ENCODE data around the gene DUSP8.

DUSP8 gene

DNA sequence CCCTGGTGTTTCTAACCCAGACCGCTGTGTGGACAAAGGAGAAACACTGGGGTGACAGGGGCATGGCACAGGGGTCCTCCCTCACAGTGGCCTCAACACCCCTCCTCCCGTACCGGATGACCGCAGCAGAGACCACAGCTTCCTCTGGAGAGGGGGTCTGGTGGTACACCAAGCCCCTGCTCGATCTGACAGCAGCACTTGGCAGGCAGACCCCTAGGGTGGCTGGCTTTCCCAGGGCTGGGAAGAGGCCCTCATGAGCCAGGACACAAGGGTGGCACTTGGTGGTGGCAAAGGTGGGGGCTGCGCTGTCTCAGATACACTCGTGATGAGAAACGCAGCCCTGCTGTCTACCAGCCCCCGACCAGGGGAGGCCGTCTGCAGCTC is 38.7 kb downstream of the DUSP8 start:
- no peak for DNase-seq (ENCODE audit: low read depth, low spot score)

DNA sequence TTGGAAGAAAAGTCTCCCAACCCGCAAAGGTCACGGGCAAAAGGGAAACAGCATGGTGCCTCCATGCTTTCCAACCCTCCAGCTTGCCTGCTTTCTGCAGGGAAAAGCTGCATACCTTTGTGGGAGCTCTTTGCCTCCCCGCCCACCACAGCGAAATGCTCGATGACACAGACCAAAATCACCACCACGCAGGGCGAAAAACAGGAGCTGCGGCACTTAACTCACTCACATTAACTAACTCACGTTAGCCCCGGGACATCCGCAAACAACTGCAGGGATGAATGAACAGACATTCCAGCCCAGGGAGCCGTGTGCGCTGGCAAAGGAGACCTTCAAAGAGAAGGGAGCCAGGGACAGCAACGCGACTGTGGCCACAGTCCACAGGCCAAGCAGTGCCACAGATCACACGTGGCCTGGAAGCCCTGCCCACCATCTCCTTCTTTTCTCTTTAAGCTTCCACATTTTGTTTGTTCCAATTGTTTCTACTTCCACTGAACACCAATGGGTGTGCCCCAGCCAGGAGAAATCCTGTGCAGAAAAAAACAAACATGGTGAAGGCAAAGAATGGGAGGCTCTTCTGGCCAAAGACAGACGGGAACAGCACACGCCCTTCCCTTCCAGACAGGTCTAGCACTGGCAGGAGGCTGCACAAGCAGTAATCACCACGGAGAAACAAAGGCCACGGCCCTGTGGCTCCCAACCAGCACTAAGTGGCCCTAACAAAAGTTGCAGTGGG is 39.3 kb downstream of the DUSP8 start:
- DNase-seq (ENCODE audit: low read depth, low spot score), result peak; percentile 65

DNA sequence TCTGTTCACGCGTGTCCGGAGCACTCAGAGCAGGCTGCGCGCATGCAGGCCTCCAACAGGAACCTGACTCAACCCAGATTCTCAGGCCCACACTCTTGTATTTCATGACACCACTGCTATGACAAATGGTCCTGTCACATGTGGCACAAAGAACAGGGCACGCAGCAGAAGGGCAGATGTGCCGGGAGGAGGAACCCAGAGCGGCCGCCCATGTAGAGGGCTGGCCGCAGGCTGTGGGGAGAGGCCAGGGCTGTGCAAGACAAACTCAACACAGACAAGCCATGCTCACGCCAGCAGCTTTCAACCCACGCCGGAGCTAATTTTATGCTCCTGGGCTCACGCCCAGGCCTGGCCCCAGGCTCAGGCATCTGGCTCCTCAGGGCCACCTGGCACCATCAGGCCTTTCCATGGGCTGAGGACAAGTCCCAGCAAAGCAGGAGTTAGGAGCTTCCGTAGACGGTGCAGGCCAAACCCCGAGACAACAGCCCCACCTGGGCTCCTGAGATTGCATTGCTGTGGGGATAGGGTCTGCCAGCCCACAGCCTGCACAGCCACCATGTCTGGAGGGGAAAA is 40.0 kb downstream of the DUSP8 start:
- peak; percentile 23 for DNase-seq (ENCODE audit: low read depth, low spot score)

DNA sequence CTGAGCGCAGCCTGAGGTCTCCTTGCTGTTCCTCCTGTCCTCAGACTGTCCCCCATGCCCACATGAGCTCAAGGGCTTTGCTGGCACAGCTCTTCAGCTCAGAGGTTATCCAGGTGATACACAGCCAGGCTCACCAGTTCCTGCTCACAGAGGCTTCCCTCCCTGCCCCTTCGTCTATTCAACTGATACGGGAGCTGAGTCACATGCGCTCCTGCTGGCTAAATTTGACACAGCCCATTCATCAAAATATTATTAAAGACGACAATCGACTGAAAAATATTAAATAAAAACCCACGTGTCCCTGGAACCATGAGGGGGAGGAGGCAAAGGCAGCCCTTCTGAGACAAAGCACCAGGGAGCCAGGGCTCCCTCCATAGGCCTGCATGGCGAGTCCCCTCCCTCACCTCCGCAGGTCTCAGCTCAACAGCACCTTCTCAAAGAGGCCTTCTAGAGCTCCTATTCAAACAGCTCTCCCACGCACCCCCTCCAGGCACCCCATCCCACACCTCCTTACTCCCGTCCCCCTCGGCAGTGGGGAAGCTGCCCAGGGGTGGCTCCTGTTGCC is 40.5 kb downstream of the DUSP8 start:
- no peak for DNase-seq (ENCODE audit: low read depth, low spot score)

DNA sequence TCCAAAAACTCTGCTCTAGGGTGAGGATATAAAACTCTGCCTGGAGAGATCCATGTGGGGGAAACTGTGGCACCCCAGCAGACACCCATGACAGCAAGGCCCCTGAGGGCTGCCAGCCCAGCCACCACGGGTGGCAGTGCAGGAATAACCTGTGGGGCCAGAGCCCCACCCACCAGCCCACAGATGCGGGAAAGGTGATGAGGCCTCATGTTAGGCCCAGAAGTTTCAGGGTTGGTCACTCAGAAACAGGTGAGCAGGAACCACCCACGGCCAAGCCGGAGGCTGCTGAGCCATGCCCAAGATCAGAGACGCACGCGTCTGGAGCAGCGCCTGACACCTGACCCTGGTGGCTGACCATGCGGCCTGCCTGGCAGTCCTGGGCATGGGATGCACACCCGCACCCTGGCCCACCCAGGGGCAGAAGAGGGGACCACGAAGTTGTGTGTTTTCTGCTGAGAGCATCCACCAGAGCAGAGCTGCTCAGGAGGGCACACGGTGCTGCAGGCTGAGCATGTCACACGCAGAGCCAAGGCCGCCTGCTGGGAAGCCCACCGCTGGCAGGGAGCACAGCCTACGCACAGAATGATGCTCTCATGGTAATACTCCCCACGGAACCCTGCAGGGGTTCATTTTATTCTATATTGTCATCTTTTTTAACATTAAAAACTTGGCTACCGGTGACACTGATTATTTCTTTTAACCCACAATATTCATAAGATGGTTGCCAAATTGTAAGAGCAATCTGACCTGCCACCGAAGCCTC is 41.2 kb downstream of the DUSP8 start:
- DNase-seq (ENCODE audit: low read depth, low spot score), result no peak

DNA sequence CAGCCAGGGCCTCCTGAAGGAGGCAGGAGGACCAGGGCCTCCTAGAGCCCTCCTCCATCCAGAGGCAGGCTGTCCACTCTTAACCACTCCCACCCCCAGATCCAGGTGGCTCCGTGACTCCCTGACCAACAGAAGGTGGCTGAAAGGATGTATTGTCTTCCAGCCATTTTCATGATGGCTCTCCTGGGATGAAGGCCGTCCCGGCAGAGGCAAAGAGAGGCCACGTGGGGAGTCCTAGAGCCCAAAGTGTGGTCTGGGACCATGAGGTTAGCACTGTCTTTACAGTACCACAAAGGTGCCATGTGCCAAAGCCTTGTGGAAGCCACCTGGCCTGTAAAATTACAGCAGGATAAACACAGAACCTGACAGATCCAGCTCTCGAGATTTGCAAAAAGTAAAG is 42.3 kb downstream of the DUSP8 start:
- DNase-seq (ENCODE audit: low read depth, low spot score), result no peak

DNA sequence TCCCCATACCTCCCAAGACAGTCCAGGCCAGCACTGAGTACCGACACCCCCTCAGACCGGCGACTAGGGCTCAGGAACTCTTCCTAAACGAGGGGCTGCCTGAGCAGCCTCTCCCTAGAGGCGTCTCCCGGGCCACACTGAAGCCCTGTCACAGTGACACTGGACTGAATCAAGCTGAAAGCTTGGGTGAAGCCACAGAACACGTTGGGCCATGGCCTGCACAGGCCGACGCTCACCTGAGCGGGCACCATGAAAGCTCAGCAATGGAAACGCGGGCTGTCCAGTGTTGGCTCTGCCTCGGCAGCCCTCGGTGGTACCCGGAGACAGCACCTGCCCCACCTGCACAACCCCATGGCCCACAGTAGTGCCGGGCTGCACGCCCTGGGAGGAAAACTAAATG is 42.8 kb downstream of the DUSP8 start:
- DNase-seq (ENCODE audit: low read depth, low spot score), result no peak

DNA sequence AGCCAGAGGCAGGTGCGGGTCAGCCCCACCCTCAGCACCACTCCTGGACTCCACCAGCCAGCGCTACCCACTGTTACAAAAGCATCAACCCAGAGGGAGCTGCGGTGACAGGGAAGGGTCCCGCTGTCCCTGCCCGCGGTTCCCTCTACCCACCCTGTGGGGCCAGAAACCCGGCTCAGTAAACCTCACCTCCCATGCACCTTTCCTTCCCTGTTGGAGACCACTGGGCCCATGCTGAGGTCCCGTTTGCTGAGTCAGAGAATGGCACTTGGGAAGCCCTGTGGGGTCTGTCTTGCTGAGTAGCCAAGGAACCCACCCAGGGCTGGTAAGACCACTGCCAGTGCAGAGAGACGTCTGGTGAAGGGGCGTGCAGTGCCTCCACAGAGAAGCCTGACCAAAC is 43.4 kb downstream of the DUSP8 start:
- no peak for DNase-seq (ENCODE audit: low read depth, low spot score)

DNA sequence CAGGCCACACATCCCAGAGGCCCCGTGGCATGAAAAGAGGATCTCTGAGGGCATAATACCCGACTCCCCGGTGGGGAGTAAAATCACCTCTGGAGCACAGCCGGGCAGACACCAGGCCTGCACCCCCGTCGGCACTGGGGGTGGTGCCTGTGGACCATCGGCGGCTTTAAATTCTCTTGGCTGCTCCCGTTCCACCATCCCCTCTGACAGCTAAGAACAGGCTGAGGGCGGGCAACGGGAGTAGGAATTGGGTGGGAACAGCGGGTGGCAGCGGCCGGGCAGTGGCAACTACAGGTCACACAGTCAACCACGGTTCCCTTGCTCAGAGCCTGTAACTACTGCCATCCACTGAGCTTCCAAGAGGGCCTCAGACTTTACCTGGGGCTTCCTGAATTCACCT is 45.3 kb downstream of the DUSP8 start:
- DNase-seq (ENCODE audit: low read depth, low spot score), result no peak

DNA sequence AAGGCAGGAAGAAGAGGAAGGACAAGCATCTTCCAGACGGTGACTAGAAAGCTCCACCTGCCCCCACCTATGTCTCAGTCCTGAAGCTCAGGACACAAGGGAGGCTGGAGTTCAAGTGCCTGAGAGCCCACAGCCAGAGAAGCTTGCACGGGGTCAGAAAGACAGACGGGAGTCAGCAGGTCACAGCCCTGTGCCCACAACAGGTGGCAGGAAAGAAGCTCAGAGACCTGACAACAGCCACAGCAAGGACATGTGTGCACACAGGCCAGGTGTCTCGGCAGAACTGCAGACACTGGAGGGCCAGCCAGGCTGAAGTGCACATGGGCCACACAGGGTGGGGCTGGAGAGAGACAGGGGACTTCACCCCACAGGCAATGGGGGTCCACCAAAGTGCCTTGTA is 48.3 kb downstream of the DUSP8 start:
- no peak for DNase-seq (ENCODE audit: low read depth, low spot score)

DNA sequence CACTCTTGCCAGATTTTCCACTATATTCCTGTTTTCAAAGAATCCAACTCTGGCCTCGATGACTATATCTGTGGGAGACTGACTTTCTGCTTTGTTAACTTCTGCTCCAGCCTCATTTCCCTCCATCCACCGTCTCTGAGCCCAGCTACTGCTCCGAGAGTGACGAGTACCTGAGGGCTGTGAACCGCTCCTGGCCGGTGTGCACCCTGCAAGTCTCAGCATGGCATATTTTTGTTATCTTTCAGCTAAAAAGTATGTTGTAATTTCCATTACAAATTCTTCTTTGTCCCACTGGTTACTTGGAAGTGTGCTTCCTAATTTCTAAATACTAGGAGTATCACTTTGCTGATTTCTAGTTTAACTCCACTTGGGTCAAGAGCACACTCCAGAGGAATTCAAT is 49.0 kb downstream of the DUSP8 start:
- DNase-seq (ENCODE audit: low read depth, low spot score), result no peak

DNA sequence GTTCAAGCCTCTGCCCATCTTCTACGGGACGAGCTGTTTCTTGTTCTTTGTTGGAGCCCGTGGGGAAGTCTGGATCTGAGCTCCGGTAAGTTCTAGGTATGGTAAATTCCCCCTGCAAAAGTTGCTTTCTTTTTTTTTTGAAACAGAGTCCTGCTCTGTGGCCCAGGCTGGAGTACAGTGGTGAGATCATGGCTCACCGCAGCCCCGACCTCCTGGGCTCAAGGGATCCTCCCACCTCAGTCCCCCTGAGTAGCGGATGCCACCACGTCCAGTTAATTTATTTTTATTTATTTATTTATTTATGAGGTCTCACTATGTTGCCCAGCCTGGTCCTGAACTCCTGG is 50.0 kb downstream of the DUSP8 start:
- DNase-seq (ENCODE audit: low read depth, low spot score), result no peak

DNA sequence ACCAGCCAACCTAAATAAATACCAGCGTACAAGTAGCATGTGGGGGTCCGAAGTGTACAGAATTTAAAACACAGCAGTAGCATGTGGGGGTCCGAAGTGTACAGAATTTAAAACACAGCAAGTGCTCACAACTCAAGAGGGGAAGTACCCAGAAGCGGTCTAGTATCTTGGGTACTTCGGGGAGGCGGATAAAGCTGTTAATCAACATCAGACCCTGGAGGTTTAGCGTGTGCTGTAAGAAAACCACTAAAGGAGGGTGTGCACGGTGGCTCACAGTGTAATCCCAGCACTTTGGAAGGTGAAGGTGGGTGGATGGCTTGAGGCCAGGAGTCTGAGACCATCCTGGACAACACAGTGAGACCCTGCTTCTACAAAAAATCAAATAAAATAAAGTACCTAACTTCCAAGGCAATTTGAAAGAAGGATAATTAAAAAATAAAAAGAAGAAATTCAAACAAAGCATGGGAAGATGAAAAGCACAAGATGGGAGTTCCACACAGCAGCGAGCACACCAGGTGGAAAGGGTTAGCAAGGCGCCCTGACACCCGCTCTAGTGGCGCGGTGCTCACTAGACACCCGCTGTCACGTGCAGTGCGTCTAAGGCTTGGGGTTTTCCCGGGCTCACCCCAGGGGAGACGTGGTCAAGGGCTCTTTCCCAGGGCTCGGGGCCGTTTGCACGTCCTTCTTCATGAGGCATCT is 50.5 kb downstream of the DUSP8 start:
- no peak for DNase-seq (ENCODE audit: low read depth, low spot score)

DNA sequence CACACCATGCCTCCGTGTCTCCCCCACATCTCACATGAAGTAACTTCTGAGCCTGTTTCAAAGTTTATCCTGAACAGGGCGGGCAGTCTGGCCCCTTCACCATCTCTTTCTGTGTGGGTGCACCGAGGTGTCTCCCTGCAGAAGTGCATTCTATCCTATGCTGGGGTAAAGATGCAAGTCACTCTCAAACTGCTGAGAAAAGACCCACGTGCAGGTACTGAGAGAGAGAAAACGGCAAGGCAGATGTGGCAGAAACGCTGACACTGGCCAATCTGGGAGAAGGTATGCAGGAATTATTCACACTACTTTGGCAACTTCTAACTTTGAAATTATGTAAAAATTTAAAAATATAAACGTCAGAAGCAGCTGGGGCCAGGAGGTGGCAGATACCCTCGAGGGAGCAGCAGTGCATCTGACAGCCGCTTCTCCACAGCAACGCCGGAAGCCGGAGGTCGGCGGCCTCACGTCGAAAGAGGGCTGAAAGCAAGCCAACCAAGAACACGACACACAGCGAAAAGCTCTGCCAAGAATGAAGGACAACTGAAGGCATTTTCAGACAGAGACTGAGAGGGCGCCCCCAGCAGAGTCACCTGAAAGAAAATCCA is 51.3 kb downstream of the DUSP8 start:
- DNase-seq (ENCODE audit: low read depth, low spot score), result no peak

DNA sequence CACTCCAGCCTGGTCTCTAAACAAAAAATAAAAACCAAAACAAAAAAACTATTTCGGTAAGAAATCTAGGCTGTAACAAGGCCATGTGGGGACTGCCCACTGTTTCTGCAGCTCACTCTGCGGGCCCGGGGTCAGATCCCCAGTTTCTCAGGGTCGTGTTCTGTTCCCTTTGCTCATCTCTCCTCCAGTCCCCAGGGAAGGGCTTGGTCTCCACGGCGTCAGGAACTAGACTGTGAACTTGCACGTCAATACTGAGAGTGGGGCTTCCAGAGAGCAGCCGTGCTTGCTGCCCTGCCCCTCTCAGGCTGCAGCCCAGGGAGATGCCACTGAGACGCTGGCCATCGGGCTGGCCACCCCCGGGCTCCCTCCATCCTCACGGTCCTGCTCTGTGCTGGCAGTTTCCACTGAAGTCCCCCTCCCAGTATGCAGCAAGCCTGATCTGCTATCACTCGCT is 51.8 kb downstream of the DUSP8 start:
- DNase-seq (ENCODE audit: low read depth, low spot score), result no peak

DNA sequence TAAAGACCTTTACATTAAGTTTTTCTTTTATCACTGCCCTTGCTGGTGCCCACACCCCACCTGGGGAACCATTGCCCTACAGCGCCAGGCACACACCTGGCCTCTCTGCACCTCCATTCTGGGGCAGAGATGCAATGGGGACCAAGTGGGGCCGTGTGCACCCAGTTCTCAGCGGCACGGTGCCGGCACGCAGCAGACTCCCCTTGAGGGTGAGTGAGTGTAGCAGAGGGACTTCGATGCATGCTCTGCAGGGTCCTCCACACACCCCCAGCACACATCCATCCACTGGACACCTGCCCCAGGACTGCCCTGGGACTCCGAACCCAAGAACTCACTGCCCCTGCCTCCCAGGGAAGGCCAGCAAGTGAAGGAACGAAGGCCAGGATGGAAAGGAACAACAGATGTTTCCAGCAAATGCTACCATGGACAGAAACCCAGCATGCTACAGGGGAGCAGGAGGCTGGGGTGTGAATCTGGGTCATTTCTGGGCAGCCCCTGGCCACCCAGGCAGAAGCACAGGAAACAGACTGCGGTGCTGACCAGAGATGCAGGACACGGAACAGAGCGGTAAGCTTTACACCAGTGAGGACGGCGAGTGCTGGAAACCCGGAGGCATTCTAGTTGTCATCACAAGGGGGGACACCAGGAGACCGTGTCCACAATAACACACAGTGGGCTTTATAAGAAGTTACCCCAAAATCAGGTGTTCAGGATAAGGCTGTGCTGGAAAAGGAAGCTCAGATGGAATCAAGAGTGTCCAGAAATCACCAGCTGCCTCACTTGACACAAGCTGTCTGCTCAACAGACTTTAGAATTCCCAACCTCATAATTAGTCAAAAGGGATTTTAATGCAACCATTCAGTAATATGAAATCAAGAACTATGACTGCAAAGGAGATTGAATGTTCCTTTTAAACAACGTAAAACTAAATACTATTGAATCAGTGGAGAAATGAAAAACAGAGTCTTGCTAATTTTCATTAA is 52.8 kb downstream of the DUSP8 start:
- no peak for DNase-seq (ENCODE audit: low read depth, low spot score)

DNA sequence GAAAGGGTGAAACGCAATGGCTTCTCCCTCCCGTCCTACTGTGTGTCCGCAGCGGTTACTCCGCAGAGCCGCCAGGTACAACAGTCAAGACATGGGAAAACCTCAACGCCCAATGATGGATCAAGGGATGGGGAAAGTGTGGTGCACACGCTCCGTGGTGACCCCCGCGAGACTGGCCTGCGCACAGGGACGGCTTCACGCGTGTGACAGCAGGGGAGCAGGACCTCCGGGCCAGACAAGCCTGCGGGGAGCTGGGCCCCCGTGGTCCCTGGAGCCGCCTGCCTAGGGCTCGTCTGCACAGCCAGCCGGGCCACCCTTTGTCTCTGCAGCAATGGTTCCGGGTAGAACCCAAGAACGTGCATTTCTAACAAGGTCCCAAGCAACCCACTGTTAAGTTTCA is 53.8 kb downstream of the DUSP8 start:
- no peak for DNase-seq (ENCODE audit: low read depth, low spot score)

DNA sequence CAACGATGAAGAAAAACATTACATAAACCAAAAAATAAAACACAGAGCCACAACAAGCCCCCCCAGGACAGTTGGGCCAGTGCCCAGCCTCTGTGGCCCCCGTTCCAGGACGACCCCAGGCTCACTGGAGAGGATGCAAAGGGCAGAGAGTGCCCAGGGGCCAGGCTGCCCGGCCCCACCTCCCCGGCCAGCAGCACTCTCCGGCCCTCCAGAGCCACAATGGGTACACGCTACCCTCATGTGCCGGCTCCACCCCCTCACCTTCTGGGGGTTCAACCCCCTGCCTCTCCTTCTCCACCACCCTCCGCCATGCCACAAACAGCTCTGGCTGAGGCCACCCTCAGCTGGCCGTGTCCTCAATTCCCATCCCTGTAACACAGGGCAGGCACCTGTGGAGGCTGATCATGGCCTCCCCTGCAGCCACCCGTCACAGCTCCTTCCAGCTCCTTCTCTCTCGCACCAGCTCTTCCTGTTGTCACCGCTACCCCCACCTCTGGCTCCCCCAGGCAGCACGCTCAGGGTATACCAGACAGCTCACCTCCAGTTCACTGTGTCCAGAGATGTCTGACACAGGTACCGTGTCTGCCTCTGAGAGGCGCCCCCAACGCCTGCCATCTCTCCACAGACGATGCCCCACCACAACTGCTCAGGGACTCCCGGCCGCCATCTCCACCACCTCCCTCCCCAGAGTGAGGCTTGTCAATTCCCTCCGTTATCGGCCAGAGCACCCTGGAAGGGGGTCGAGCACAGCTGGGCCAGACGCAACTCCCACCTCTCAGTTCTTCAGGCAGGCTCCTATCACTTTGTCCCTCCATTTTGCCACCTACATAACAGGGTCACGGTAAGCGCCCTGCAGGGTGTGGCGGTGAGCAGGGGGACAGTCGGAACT is 54.7 kb downstream of the DUSP8 start:
- no peak for DNase-seq (ENCODE audit: low read depth, low spot score)

DNA sequence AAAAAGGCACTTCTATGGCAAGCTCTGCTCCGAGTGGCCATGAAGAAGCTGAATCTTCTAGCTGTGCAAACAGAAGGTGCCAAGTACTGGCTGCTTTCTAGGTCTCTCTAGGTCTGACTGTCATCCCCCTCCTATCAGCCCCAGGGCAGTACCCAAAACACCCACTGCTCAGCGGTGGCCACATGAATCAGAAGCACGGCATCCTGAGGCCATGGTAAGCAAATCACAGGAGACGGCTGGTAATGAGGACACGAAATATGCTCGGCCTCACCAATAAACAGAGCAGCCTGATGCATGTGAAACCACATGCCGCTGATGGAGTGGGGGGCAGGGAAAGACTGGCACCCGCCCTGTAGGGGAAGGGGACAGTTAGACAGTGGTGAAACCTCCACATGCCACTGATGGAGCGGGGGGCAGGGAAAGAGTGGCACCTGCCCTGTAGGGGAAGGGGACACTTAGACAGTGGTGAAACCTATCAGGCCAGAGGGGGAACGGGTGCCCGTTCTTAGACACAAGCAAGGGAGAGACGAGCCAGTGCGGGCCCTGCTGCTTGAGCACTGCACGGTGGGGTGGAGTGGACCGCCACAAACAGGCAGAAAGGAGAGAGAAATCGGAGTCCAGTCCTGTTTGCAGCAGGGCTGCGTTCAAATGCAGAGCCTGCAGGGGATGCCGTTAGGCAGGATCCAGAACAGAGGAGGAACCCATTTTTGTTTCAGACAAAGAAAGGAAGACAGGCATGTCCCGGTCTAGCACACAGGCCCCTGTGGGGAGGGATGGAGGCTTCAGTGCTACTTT is 55.6 kb downstream of the DUSP8 start:
- DNase-seq (ENCODE audit: low read depth, low spot score), result peak; percentile 89
